Measurements from ENCODE around the gene CACNA1A. TPM values are rescaled to one million over a fixed set of nuclear protein-coding genes. Genes with fewer than 3 reads are reported as not detected.
"Not testable (repeated sequence)": the region's sequence is repeated elsewhere in the genome, so short reads cannot be mapped to it uniquely, and the experiment has no call there.

Gene CACNA1A
- total RNA-seq, 1 donor from 2014 or later = 7.7 TPM

DNA sequence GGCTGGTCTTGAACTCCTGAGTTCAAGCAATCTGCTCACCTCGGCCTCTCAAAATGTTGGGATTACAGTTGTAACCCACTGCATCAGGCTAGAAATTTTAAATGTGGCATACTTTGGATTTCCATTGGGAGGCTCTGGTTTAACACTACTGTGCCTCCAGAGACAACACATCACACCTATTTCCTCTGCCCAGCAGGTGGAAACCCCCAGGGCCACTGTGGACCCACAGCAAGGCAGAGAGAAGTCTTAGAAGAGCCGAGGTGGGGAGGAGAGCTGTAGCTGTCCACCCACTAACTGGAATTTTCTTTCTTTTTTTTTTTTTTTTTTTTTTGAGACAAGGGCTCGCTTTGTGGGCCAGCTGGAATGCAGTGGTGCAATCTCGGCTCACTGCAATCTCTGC, 316.7 kb downstream of the CACNA1A start:
- H3K4me3 ChIP-seq = no peak overlapping the region
- H3K27me3 ChIP-seq = no peaks in the 10 kb centered on the region
- DNase-seq (ENCODE audit: low spot score in 2 of 2) = no peak
- H3K4me1 ChIP-seq = no peaks in the 10 kb centered on the region
- H3K27ac ChIP-seq = no peak overlapping the region
- no peaks in the 10 kb centered on the region for H3K36me3 ChIP-seq
- intact Hi-C loops (cut with DNase I) = no loop called here
- no peaks in the 10 kb centered on the region for H3K9me3 ChIP-seq
- TF ChIP-seq, protein P1, sequence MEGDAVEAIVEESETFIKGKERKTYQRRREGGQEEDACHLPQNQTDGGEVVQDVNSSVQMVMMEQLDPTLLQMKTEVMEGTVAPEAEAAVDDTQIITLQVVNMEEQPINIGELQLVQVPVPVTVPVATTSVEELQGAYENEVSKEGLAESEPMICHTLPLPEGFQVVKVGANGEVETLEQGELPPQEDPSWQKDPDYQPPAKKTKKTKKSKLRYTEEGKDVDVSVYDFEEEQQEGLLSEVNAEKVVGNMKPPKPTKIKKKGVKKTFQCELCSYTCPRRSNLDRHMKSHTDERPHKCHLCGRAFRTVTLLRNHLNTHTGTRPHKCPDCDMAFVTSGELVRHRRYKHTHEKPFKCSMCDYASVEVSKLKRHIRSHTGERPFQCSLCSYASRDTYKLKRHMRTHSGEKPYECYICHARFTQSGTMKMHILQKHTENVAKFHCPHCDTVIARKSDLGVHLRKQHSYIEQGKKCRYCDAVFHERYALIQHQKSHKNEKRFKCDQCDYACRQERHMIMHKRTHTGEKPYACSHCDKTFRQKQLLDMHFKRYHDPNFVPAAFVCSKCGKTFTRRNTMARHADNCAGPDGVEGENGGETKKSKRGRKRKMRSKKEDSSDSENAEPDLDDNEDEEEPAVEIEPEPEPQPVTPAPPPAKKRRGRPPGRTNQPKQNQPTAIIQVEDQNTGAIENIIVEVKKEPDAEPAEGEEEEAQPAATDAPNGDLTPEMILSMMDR (IDR thresholded peaks at IDR 0.05) = no peak

DNA sequence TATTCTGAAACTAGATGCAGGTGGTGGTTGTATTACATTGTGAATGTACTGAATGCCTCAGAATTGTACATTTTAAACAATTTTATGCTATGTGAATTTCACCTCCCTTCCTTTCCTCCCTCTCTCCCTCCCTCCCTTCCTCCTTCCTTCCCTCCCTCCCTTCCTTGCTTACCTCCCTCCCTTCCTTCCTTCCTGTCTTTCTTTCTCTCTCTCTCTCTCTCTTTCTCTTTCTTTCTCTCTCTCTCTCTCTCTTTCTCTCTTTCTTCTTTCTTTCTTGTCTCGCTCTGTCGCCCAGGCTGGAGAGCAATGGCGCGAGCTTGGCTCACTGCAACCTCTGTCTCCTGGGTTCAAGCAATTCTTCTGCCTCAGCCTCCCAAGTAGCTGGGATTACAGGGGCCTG, 318.9 kb downstream of the CACNA1A start:
- DNase-seq (ENCODE audit: low spot score in 2 of 2) = no peak

DNA sequence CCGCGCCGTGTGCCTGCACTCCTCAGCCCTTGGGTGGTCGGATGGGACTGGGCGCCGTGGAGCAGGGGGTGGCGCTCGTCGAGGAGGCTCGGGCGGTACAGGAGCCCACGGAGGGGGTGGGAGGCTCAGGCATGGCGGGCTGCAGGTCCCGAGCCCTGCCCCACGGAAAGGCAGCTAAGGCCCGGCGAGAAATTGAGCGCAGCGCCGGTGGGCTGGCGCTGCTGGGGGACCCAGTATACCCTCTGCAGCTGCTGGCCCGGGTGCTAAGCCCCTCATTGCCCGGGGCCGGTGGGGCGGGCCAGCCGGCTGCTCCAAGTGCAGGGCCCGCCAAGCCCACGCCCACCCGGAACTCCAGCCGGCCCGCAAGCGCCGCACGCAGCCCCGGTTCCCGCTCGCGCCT, 319.6 kb downstream of the CACNA1A start:
- intact Hi-C loops (cut with DNase I); H3K4me3 ChIP-seq; H3K27ac ChIP-seq; H3K9me3 ChIP-seq; H3K4me1 ChIP-seq; H3K27me3 ChIP-seq; H3K36me3 ChIP-seq; DNase-seq (ENCODE audit: low spot score in 2 of 2): not testable (repeated sequence)

More for the DNA sequence above, 318.9 kb downstream of the CACNA1A start:
- intact Hi-C loops (cut with DNase I) = no loop called here
- Histone ChIP-seq H3K36me3 (no peaks in the 10 kb centered on the region), H3K4me3 (no peak overlapping the region), H3K9me3 (no peaks in the 10 kb centered on the region), H3K4me1 (no peaks in the 10 kb centered on the region), H3K27me3 (no peaks in the 10 kb centered on the region), H3K27ac (no peak overlapping the region)
- TF ChIP-seq, protein P1 (IDR thresholded peaks at IDR 0.05) = no peak

DNA sequence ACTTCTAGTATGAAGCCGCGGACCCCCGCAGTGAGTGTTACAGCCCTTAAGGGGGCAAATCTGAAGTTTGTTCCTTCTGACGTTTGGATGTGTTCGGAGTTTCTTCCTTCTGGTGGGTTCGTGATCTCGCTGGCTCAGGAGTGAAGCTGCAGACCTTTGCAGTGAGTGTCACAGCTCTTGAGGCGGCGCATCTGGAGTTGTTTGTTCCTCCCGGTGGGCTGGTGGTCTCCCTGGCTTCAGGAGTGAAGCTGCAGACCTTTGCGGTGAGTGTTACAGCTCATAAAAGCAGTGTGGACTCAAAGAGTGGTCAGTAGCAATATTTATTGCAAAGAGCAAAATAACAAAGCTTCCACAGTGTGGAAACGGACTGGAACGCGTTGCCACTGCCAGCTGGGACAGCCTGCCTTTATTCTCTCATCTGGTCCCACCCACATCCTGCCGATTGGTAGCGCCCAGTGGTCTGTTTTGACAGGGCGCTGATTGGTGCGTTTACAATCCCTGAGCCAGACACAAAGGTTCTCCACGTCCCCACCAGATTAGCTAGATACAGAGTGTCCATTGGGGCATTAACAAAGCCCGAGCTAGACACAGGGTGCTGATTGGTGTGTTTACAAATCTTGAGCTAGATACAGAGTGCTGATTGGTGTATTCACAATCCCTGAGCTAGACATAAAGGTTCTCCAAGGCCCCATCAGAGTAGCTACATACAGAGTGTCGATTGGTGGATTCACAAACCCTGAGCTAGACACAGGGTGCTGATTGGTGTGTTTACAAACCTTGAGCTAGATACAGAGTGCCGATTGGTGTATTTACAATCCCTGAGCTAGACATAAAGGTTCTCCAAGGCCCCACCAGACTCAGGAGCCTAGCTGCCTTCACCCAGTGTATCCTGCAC, 320.3 kb downstream of the CACNA1A start:
- H3K27me3 ChIP-seq; H3K9me3 ChIP-seq; H3K4me3 ChIP-seq; H3K27ac ChIP-seq; intact Hi-C loops (cut with DNase I); DNase-seq (ENCODE audit: low spot score in 2 of 2); H3K4me1 ChIP-seq; H3K36me3 ChIP-seq: not testable (repeated sequence)

DNA sequence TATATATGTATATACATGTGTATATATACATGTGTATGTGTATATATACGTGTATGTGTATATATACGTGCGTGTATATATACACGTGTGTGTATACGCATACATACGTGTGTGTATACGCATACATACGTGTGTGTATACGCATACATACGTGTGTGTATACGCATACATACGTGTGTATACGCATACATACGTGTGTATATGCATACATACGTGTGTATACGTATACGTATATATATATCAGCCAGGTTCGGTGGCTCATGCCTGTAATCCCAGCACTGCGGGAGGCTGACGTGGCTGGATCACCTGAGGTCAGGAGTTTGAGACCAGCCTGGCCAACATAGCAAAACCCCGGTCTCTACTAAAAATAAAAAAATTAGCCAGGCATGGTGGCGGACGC, 321.4 kb downstream of the CACNA1A start:
- DNase-seq (ENCODE audit: low spot score in 2 of 2); H3K27ac ChIP-seq; H3K4me1 ChIP-seq; intact Hi-C loops (cut with DNase I); H3K4me3 ChIP-seq; H3K36me3 ChIP-seq; H3K9me3 ChIP-seq; H3K27me3 ChIP-seq: not testable (repeated sequence)

DNA sequence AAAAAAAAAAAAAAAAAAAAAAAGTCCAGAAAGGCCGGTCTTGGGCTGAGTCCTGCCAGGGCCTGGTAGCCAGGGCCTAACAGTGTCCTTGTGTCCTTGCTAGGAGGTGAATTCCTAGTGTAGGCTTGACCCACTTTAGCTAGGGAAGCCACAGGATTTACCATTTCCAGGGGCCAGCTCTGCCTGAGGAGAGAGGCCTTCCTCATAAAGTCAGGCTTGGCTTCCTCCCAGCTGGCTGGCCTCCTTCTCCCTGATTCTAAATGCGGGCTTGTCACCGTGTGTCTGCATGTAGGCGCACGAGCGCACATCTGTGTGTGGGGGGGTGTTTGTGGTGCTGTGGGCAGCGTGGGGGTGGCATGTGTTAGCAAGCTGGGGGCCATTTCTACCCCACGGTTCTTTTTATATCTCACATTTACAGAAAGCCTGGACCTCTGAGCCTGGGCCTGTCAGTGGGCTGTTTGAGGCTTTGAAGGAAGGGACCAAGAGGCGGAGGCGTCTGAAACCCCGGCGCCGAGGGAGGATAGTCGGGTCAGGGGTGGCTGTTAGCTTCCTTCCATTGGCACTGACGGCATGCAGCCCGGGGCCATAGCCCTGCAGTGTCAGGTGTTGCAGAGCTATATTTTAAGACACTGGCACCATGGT, 324.4 kb downstream of the CACNA1A start:
- peak in 1 of 2 donors; percentile 75 for DNase-seq (ENCODE audit: low spot score in 2 of 2)
- intact Hi-C loops (cut with DNase I) = no loop called here
- peaks cover 0 to 2% of the 10 kb centered on the region in 2 donors for H3K4me1 ChIP-seq
- TF ChIP-seq, protein P1 (IDR thresholded peaks at IDR 0.05) = no peak
- no peaks in the 10 kb centered on the region for H3K9me3 ChIP-seq
- H3K36me3 ChIP-seq = no peaks in the 10 kb centered on the region
- peak overlapping the region in 1 of 2 donors; percentile 3 for H3K4me3 ChIP-seq
- H3K27me3 ChIP-seq = no peaks in the 10 kb centered on the region
- peak overlapping the region in 1 of 2 donors; percentile 50 for H3K27ac ChIP-seq

DNA sequence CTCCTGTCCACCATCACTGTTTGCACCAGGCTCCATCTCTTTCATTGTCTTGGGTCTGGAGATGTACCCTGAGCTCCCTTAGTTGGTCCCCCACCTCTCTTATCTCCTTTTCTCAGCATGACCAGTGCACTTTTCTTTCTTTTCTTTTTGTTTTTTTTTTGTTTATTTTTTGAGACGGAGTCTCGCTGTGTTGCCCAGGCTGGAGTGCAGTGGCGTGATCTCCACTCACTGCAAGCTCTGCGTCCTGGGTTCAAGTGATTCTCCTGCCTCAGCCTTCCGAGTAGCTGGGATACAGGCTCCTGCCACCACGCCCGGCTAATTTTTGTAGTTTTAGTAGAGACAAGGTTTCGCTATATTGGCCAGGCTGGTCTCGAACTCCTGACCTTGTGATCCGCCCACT, 328.0 kb downstream of the CACNA1A start:
- H3K36me3 ChIP-seq; H3K4me3 ChIP-seq; H3K4me1 ChIP-seq; DNase-seq (ENCODE audit: low spot score in 2 of 2); H3K9me3 ChIP-seq; H3K27me3 ChIP-seq; intact Hi-C loops (cut with DNase I); H3K27ac ChIP-seq: not testable (repeated sequence)

DNA sequence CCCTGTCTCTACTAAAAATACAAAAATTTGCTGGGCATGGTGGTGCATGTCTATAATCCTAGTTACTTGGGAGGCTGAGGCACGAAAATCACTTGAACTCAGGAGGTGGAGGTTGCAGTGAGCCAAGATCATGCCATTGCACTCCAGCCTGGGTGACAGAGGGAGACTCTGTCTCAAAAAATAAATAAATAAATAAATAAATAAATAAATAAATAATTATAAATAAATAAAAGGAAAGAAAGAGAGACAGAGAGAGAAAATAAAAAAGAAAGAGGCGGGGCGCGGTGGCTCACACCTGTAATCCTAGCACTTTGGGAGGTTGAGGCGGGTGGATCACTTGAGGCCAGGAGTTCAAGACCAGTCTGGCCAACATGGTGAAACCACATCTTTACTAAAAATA, 328.7 kb downstream of the CACNA1A start:
- H3K36me3 ChIP-seq; intact Hi-C loops (cut with DNase I); H3K9me3 ChIP-seq; DNase-seq (ENCODE audit: low spot score in 2 of 2); H3K27me3 ChIP-seq; H3K4me3 ChIP-seq; H3K27ac ChIP-seq: not testable (repeated sequence)
- H3K4me1 ChIP-seq = peaks cover 0 to 10% of the 10 kb centered on the region in 2 donors

Measured in ascending aorta (tissue), 2 donors.